ENCODE data around the gene DELE1. TPM values are rescaled to one million over a fixed set of nuclear protein-coding genes. Genes with fewer than 3 reads are reported as not detected.

Gene DELE1
- total and polyA plus RNA-seq, 8 donors, result 27.7 to 45.6 (median 34.2) TPM

- DNase-seq, result no peak
- no peaks in the 10 kb centered on the region for H3K4me1 ChIP-seq
- intact Hi-C loops (cut with DNase I), result loop anchor here in 1 of 3 donors (10.0 kb wide), 1 partner anchor 61 kb away; no protein-coding TSS in a partner anchor
- H3K4me3 ChIP-seq, result no peak overlapping the region
- no peak for TF ChIP-seq CTCF (IDR thresholded peaks at IDR 0.05)
- no peaks in the 10 kb centered on the region for H3K36me3 ChIP-seq
- H3K9me3 ChIP-seq, result no peaks in the 10 kb centered on the region
- no peak overlapping the region for H3K27ac ChIP-seq
- H3K27me3 ChIP-seq, result no peaks in the 10 kb centered on the region
- WGBS, 2 donors, result 30 to 41% methylated on average over 25 of the region's 25 CpGs
- no peak for FAIRE-seq
- ATAC-seq, result peak in 3 of 4 donors; percentile 22 to 32 (median 28)
Measured at GRCh38 chr5:141945511-141946051, 21.9 kb downstream of the DELE1 start.

GRCh38 chr5:141947316-141947715 lies 23.6 kb downstream of the DELE1 start:
- no peak for ATAC-seq
- no peak for DNase-seq
- H3K27ac ChIP-seq, result no peak overlapping the region
- H3K4me3 ChIP-seq, result no peak overlapping the region
- no peaks in the 10 kb centered on the region for H3K9me3 ChIP-seq
- H3K36me3 ChIP-seq, result no peaks in the 10 kb centered on the region
- intact Hi-C loops (cut with DNase I), result loop anchor here in 1 of 3 donors (10.0 kb wide), 1 partner anchor 63 kb away; no protein-coding TSS in a partner anchor
- no peak for TF ChIP-seq CTCF (IDR thresholded peaks at IDR 0.05)
- no peak for FAIRE-seq
- no peaks in the 10 kb centered on the region for H3K4me1 ChIP-seq
- 59 to 64% methylated on average over 4 of the region's 4 CpGs for WGBS, 2 donors
- H3K27me3 ChIP-seq, result no peaks in the 10 kb centered on the region

DNA sequence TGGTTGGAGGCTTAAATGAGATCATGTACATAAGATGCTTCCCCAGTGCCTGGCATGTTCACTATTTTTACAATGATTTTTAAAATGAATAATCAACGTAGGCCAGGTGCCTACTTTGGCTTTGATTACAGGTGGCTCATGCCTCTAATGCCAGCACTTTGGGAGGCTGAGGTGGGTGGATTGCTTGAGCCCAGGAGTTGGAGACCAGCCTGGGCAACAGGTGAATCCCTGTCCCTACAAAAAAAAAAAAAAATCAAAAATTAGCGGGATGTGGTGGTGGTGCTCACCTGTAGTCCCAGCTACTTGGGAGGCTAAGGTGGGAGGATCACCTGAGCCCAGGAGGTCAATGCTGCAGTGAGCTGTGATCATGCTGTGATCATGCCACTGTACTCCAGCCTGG lies 25.1 kb downstream of the DELE1 start:
- FAIRE-seq (no peak), DNase-seq (no peak), ATAC-seq (no peak)
- Histone ChIP-seq H3K9me3 (no peaks in the 10 kb centered on the region), H3K27ac (no peak overlapping the region), H3K36me3 (no peaks in the 10 kb centered on the region), H3K4me1 (no peaks in the 10 kb centered on the region), H3K4me3 (no peak overlapping the region), H3K27me3 (no peaks in the 10 kb centered on the region)
- WGBS, 2 donors, result 78 to 79% methylated on average over 2 of the region's 2 CpGs
- no peak for TF ChIP-seq CTCF (IDR thresholded peaks at IDR 0.05)
- intact Hi-C loops (cut with DNase I), result loop anchor here in 1 of 3 donors (10.0 kb wide), 1 partner anchor 64 kb away; no protein-coding TSS in a partner anchor

DNA sequence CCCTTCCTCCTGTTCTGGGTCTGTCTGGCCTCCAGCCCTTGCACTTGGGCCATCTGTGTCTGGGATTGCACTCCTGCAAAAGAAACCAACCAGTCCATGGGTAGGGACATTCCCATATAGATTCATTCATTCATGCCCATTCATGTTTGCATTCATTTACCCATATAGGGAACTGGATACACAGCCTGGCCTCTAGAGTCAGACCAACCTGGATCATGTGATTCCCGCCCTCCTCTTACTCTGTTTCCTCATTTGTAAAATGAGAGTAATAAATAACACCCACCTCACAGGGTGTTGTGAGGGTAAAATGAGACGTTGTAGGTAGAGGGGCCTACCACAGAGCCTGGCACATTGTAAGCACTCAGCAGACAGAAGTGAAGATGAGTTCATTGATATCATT lies 25.8 kb downstream of the DELE1 start:
- 72 to 76% methylated on average over 2 of the region's 2 CpGs for WGBS, 2 donors
- intact Hi-C loops (cut with DNase I), result loop anchor here in 1 of 3 donors (10.0 kb wide), 1 partner anchor 65 kb away; no protein-coding TSS in a partner anchor
- no peak for DNase-seq
- Histone ChIP-seq H3K36me3 (no peaks in the 10 kb centered on the region), H3K27me3 (no peaks in the 10 kb centered on the region), H3K4me1 (no peaks in the 10 kb centered on the region), H3K4me3 (no peak overlapping the region), H3K27ac (no peak overlapping the region), H3K9me3 (no peaks in the 10 kb centered on the region)
- FAIRE-seq, result no peak
- ATAC-seq, result no peak
- no peak for TF ChIP-seq CTCF (IDR thresholded peaks at IDR 0.05)

Measured in pancreas (tissue), 10 donors.